ENCODE data around the gene PLPPR2.

DNA sequence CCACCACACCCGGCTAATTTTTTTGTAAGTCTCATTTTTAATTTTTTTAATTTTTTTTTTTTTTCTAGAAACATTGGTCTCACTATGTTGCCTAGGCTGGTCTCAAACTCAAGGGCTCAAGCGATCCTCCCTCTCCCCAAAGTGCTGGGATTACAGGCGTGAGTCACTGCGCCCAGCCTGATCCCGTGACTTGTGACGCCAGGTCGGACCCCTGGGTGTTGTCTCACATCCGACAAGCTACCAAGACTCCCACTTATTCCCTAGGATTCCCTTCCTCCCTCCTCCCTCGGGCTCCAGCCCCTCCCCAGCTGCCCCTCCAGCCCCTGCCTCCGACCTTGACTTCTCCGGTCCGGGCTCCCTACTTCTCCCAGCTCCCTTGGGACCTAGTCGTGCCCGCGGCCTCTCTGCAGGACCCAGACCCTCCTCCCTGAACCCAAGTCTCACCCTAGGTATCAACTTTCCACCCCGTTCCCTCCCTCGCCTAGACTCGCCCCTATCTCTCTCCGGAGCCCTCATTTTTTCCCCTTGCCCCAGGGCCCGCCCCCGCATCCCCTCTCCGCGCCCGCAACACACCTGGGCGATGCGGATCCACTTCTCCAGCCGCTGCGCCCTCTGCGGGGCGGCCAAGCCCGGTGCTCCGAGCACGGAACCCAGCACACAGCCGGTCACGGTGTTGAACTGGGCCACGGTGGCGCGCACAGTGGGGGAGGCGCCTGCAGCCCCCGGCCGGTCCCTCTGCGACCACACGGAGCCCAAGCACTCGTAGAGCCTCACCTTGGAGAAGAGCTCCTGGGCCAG is 50.8 kb downstream of the PLPPR2 start:
- no peak for TF ChIP-seq CTCF (IDR thresholded peaks at IDR 0.05)
- TF ChIP-seq POLR2A (IDR thresholded peaks at IDR 0.05): no peak
